H9 (cell line): ENCODE measurements around the gene ABL2. TPM values are rescaled to one million over a fixed set of nuclear protein-coding genes. Genes with fewer than 3 reads are reported as not detected.

Source experiments
- DNase-seq: peaks from one replicate; pipeline ENCODE4 v3.0.0-alpha.2; 2017
- H2AFZ ChIP-seq: one replicate; pipeline ENCODE4 v1.6.1; 2013; ENCODE audit warnings: mild to moderate bottlenecking, low read length, control low read depth, moderate library complexity
- H2AK5ac ChIP-seq: 2 replicates; pipeline ENCODE4 v1.6.1; 2013; ENCODE audit warnings: low read length, control low read depth, mixed read lengths; ENCODE audit not compliant: insufficient read length
- H2BK120ac ChIP-seq: one replicate; pipeline ENCODE4 v1.6.1; 2013; ENCODE audit warnings: low read depth, mild to moderate bottlenecking, low read length, control low read depth, inconsistent platforms; ENCODE audit not compliant: poor library complexity, severe bottlenecking
- H2BK12ac ChIP-seq: 2 replicates; pipeline ENCODE4 v1.6.1; 2013; ENCODE audit warnings: low read length, control low read depth, mixed read lengths, low read depth; ENCODE audit not compliant: insufficient read length
- H2BK15ac ChIP-seq: 2 replicates; pipeline ENCODE4 v1.6.1; 2013; ENCODE audit warnings: low read depth, low read length, control low read depth
- H2BK20ac ChIP-seq: one replicate; pipeline ENCODE4 v1.6.1; 2013; ENCODE audit warnings: low read depth, mild to moderate bottlenecking, low read length, control low read depth, inconsistent platforms; ENCODE audit not compliant: poor library complexity, severe bottlenecking
- H2BK5ac ChIP-seq: 2 replicates; pipeline ENCODE4 v1.6.1; 2013; ENCODE audit warnings: low read length, control low read depth, mixed read lengths; ENCODE audit not compliant: insufficient read length
- H3K14ac ChIP-seq: 2 replicates; pipeline ENCODE4 v1.6.1; 2013; ENCODE audit warnings: low read length, control low read depth; ENCODE audit not compliant: insufficient read depth
- H3K18ac ChIP-seq: 2 replicates; pipeline ENCODE4 v1.6.1; 2013; ENCODE audit warnings: low read depth, mild to moderate bottlenecking, mixed read lengths, low read length, control low read depth; ENCODE audit not compliant: insufficient read length
- H3K23ac ChIP-seq: 2 replicates; pipeline ENCODE4 v1.6.1; 2013; ENCODE audit warnings: low read length, control low read depth, mixed read lengths, low read depth; ENCODE audit not compliant: insufficient read length
- H3K23me2 ChIP-seq: 2 replicates; pipeline ENCODE4 v1.6.1; 2013; ENCODE audit warnings: low read depth, mild to moderate bottlenecking, mixed read lengths, low read length, control low read depth; ENCODE audit not compliant: insufficient read length, poor library complexity, severe bottlenecking
- H3K27ac ChIP-seq: 2 replicates; pipeline ENCODE4 v1.5.1; 2013; ENCODE audit warnings: low read length, control low read depth, mixed read lengths, low read depth; ENCODE audit not compliant: insufficient read length
- H3K27me3 ChIP-seq: 2 replicates; pipeline ENCODE4 v1.6.1; 2013; ENCODE audit warnings: low read length, control low read depth, inconsistent platforms; ENCODE audit not compliant: insufficient read depth
- H3K4ac ChIP-seq: 2 replicates; pipeline ENCODE4 v1.6.1; 2013; ENCODE audit warnings: low read depth, mild to moderate bottlenecking, control low read depth, inconsistent platforms, low read length, moderate library complexity
- H3K4me1 ChIP-seq: 2 replicates; pipeline ENCODE4 v1.6.1; 2013; ENCODE audit warnings: low read length, control low read depth, inconsistent platforms; ENCODE audit not compliant: insufficient read depth
- H3K4me2 ChIP-seq: 2 replicates; pipeline ENCODE4 v1.6.1; 2013; ENCODE audit warnings: low read length, control low read depth, mixed read lengths; ENCODE audit not compliant: insufficient read length, insufficient read depth
- H3K56ac ChIP-seq: 2 replicates; pipeline ENCODE4 v1.6.1; 2013; ENCODE audit warnings: low read depth, mild to moderate bottlenecking, mixed read lengths, low read length, control low read depth; ENCODE audit not compliant: insufficient read length
- H3K79me1 ChIP-seq: 2 replicates; pipeline ENCODE4 v1.6.1; 2013; ENCODE audit warnings: low read depth, mild to moderate bottlenecking, moderate library complexity, low read length, control low read depth, inconsistent platforms; ENCODE audit not compliant: insufficient read depth, poor library complexity, severe bottlenecking
- H3K79me2 ChIP-seq: 2 replicates; pipeline ENCODE4 v1.6.1; 2013; ENCODE audit warnings: low read length, control low read depth, inconsistent platforms; ENCODE audit not compliant: insufficient read depth
- H3K9ac ChIP-seq: 2 replicates; pipeline ENCODE4 v1.6.1; 2013; ENCODE audit warnings: low read length, control low read depth, mixed read lengths; ENCODE audit not compliant: insufficient read length; ENCODE audit errors: extremely low read depth
- H3K9me3 ChIP-seq: one replicate; pipeline ENCODE4 v1.6.1; 2013; ENCODE audit warnings: low read depth, low read length, inconsistent platforms; ENCODE audit not compliant: control insufficient read depth
- H3T11ph ChIP-seq: one replicate; pipeline ENCODE4 v1.6.1; 2013; ENCODE audit warnings: mild to moderate bottlenecking, low read length, control low read depth, inconsistent platforms
- H4K20me1 ChIP-seq: one replicate; pipeline ENCODE4 v1.6.1; 2013; ENCODE audit not compliant: control insufficient read depth, insufficient read length, insufficient read depth
- H4K5ac ChIP-seq: 2 replicates; pipeline ENCODE4 v1.6.1; 2013; ENCODE audit warnings: low read depth, mild to moderate bottlenecking, mixed read lengths, low read length, control low read depth; ENCODE audit not compliant: insufficient read length
- H4K8ac ChIP-seq: replicated peaks from 2 replicates; pipeline ENCODE4 v1.6.1; 2013; ENCODE audit warnings: low read length, control low read depth, mixed read lengths, low read depth; ENCODE audit not compliant: insufficient read length
- H4K91ac ChIP-seq: 2 replicates; pipeline ENCODE4 v1.6.1; 2013; ENCODE audit warnings: low read depth, mild to moderate bottlenecking, moderate library complexity, mixed read lengths, low read length, control low read depth; ENCODE audit not compliant: insufficient read length
- H3K27ac Mint-ChIP-seq, 3 experiments: 2 replicates in 2 of 3; 3 replicates in 1 of 3; pipeline ENCODE4 v1.8.0; 2020 to 2021; ENCODE audit warnings: mixed read lengths in 3 of 3, mild to moderate bottlenecking in 1 of 3, moderate library complexity in 1 of 3
- H3K27me3 Mint-ChIP-seq: 2 replicates; pipeline ENCODE4 v1.8.0; 2021; ENCODE audit warnings: low read depth, mild to moderate bottlenecking, moderate library complexity, mixed read lengths
- H3K36me3 Mint-ChIP-seq, 3 experiments: 2 replicates in 2 of 3; 3 replicates in 1 of 3; pipeline ENCODE4 v1.8.0; 2020 to 2021; ENCODE audit warnings: low read depth in 3 of 3, mixed read lengths in 3 of 3; ENCODE audit not compliant: insufficient read depth in 1 of 3
- H3K4me1 Mint-ChIP-seq, 2 experiments: 2 replicates each; pipeline ENCODE4 v1.8.0; 2020; ENCODE audit warnings: mixed read lengths in 2 of 2
- H3K4me3 Mint-ChIP-seq, 2 experiments: 2 replicates in 1 of 2; 3 replicates in 1 of 2; pipeline ENCODE4 v1.8.0; 2020 to 2021; ENCODE audit warnings: mild to moderate bottlenecking in 2 of 2, mixed read lengths in 2 of 2, moderate library complexity in 1 of 2
- H3K9me3 Mint-ChIP-seq, 2 experiments: 2 replicates in 1 of 2; 3 replicates in 1 of 2; pipeline ENCODE4 v1.8.0; 2020; ENCODE audit warnings: mild to moderate bottlenecking in 2 of 2, mixed read lengths in 2 of 2, moderate library complexity in 1 of 2
- CTCF ChIP-seq: fragments of 200-600 bp; sonication (generic); conservative IDR thresholded peaks from 3 replicates; pipeline ENCODE4 v1.8.0; 2021; ENCODE audit warnings: antibody characterized with exemption, mild to moderate bottlenecking
- WGBS: extraction: QIAGEN DNeasy Blood & Tissue Kit; methylation state at CpG from one replicate; pipeline ENCODE4 v1.1.7; 2013; ENCODE audit warnings: missing lambda C conversion rate, low lambda C conversion rate, mixed read lengths; ENCODE audit not compliant: insufficient read length; ENCODE audit errors: extremely low coverage; 5-methylcytosine and 5-hydroxymethylcytosine counted together
- total RNA-seq: library from RNA; stranded (reverse); gene quantifications from 2 replicates; pipeline ENCODE4 v1.2.1, GENCODE V29; 2021

The ABL2 gene
- total RNA-seq, 1 experiment from 2014 or later: 21.2 TPM

- no peak for DNase-seq
- Histone ChIP-seq H3K4ac (no peak overlapping the region), H2BK5ac (no peak overlapping the region), H4K8ac (no peak overlapping the region), H2BK120ac (no peak overlapping the region), H3K23me2 (peaks cover 4% of the 10 kb centered on the region), H3K27ac (no peak overlapping the region), H3K56ac (no peak overlapping the region), H3T11ph (no peak overlapping the region), H3K4me1 (peaks cover 10% of the 10 kb centered on the region; the same call in 1 of the 2 replicates), H3K79me2 (no peaks in the 10 kb centered on the region; the same call in 1 of the 2 replicates), H3K4me2 (no peak overlapping the region), H4K91ac (no peak overlapping the region), H3K23ac (no peak overlapping the region), H2BK20ac (no peak overlapping the region), H2BK12ac (no peak overlapping the region), H3K9me3 (no peaks in the 10 kb centered on the region), H2BK15ac (no peak overlapping the region), H4K5ac (no peak overlapping the region), H2AK5ac (no peak overlapping the region), H4K20me1 (no peaks in the 10 kb centered on the region), H3K14ac (no peak overlapping the region), H3K79me1 (no peaks in the 10 kb centered on the region), H3K18ac (no peak overlapping the region), H3K27me3 (no peaks in the 10 kb centered on the region), H3K9ac (no peak overlapping the region), H2AFZ (no peak overlapping the region)
- peaks cover 30 to 65% (median 48%) of the 10 kb centered on the region in 3 experiments; a peak in 6 of 7 replicates for H3K36me3 Mint-ChIP-seq
- peak; percentile 24; the same call in 2 of the 3 replicates for TF ChIP-seq CTCF
- no peak overlapping the region for H3K4me3 Mint-ChIP-seq
- no peaks in the 10 kb centered on the region for H3K27me3 Mint-ChIP-seq
- H3K9me3 Mint-ChIP-seq: no peaks in the 10 kb centered on the region; a peak in 1 of 5 replicates
- peaks cover 26 to 29% of the 10 kb centered on the region in 2 experiments for H3K4me1 Mint-ChIP-seq
- peak overlapping the region in 2 of 3 experiments; percentile 53 to 78; a peak in 2 of 7 replicates for H3K27ac Mint-ChIP-seq
- no CpG with 5 or more reads among the region's 8 CpGs for WGBS
Measured at GRCh38 chr1:179090522-179090921, 139.0 kb downstream of the ABL2 start.
